CD4-positive, alpha-beta T cell treated with Interleukin-15 for 4 hours (primary cell): ENCODE results near the gene CDH16.
A peak's percentile ranks its signal among the peaks of the same experiment; 100 is the strongest.
"Not testable (repeated sequence)": the region's sequence is repeated elsewhere in the genome, so short reads cannot be mapped to it uniquely, and the experiment has no call there.

Experiments
- DNase-seq: peaks from one replicate; pipeline ENCODE4 v3.0.0-alpha.2; 2020; ENCODE audit warnings: low spot score

CDH16 gene

DNA sequence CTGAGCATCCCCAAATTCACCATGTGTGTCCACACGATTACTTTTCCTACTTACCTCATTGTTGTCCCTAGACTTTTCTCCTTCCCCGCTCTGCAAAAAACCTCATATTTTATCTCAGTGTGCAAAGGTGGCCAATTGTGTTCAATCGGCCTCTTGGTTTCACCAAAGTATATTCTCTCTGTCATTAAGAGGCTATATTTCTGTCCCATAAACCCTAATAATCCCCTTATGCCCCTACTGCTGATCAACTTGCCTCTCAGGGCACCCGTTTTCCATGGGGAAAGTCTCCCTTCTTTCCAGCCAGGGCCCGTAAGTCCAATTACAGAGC is 28.3 kb upstream of the CDH16 start:
- DNase-seq, result no peak

DNA sequence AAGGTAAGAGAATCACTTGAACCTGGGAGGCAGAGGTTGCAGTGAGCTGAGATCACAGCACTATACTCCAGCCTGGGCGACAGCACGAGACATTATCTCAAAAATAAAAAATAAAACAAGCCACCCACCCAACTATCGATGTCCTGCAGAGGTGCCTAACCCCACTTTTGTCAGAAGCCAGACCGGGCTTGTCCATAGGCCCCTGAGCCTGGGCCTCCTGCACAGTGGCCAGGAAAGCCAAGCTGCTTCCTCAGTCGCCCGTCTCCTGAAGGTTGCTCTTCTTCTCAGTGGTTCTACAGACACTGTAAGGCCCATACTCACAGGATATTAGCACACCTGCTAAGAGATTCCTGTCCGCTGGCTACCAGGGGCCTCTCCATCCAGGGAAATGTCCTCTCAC is 27.9 kb upstream of the CDH16 start:
- no peak for DNase-seq

DNA sequence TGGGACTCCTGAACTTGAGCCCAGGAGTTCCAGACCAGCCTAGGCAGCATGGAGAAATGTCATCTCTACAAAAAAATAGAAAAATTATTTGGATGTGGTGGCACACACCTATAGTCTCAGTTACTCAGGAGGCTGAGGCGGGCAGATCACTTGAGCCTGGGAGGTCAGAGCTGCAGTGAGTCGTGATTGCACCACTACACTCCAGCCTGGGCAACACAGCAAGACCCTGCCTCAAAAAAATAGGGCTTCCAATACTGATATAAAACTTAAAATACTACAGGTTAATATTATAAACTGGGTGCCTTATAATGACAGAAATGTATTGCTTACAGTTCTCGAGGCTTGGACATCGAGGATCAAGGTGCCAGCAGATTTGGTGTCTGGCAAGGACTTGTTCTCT is 27.3 kb upstream of the CDH16 start:
- DNase-seq, result no peak

DNA sequence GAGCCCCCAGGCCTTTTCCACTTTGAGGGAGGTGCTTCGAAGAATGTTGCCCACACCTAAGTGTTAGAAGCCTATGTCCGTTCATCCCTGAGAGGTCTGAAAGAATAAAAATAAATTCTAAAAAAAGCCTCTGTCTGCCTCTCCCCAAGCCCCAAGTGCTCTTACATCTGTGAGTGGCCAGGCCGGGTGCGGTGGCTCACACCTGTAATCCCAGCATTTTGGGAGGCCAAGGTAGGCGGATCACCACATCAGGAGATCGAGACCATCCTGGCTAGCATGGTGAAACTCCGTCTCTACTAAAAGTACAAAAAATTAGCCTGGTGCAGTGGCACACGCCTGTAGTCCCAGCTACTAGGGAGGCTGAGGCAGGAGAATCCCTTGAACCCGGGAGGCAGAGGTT is 26.3 kb upstream of the CDH16 start:
- not testable (repeated sequence) for DNase-seq

DNA sequence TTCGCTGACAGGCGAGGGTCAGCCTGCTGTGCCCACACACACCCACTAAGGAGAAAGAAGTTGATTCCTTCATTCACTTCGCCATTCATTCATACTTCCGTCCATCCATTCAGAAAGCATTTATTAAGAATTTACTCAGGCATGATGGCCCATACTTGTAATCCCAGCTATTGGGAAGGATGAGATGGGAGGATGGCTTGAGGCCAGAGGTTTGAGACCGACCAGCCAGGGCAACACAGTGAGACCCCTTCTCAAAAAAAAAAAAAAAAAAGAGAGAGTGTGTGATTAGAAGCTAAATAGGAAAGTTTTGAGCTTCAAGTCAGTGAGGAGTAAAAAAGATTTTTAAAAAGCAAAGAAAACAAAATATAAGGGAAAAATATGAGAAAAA is 25.4 kb upstream of the CDH16 start:
- DNase-seq, result no peak

DNA sequence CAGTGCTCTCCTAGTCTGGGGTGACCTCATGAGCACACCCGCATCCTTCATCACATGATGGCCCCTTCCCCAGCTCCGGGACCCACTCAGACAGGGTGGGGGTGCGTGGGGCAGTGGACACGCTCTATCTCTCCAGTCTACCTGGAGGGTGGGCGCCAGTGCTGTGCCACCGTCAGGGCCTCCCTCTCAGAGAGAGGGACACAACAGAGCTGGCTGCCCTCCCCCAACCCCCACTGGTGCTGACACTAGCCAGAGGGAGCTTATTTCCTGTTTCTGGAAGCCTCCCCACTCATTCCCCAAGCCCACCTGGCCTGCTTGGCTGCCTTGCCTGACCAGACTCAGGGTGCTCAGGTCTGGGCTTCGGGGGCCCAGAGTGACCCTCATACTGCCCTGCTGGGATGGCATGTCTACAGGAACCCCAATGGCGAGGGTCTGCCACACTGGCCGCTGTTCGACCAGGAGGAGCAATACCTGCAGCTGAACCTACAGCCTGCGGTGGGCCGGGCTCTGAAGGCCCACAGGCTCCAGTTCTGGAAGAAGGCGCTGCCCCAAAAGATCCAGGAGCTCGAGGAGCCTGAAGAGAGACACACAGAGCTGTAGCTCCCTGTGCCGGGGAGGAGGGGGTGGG is 24.9 kb upstream of the CDH16 start:
- DNase-seq, result no peak

DNA sequence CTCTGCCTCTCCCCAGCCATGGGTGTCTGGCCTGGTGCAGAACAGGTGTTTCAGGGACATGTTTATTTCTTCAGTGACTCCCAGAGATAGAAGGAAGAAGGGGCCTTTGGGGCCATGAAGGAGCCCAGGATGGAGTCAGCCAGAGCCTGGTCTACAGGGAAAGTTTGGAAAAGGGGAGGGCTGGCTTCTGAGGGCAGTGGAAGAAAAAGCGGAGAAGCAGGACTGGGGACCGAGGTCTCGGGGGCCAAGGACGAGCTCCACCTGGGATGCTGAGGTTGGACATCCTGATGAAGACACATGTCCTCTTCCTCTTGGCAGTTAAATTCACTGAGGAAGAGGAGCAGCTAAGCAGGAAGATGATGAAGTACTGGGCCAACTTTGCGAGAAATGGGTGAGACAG is 24.3 kb upstream of the CDH16 start:
- no peak for DNase-seq

DNA sequence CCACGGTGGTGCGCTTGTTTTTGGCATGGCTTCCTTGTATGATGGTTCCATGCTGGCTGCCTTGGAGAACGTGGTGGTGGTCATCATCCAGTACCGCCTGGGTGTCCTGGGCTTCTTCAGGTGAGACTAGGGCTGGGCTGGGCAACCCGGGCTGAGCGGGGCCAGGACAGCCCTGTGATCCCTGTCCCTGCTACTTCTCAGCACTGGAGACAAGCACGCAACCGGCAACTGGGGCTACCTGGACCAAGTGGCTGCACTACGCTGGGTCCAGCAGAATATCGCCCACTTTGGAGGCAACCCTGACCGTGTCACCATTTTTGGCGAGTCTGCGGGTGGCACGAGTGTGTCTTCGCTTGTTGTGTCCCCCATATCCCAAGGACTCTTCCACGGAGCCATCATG is 21.6 kb upstream of the CDH16 start:
- DNase-seq, result no peak

DNA sequence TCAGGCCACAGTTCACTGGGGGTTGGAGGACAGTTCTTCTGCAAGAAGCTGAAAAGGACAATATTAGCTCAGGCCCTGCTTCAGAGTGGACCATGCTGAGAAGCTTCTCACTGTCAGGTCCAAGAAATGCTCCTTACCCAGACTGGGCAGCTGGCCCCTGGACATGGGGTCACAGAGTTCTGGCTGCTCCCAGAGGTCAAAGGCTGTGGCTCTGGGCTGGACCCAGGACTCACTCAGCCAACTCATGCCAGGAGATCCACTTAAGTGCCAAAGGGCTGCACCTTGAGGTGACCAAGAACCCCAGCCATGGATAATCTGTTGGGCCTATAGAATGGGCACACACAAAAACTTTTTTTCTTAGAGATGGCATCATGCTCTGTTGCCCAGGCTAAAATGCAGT is 20.7 kb upstream of the CDH16 start:
- DNase-seq, result no peak

DNA sequence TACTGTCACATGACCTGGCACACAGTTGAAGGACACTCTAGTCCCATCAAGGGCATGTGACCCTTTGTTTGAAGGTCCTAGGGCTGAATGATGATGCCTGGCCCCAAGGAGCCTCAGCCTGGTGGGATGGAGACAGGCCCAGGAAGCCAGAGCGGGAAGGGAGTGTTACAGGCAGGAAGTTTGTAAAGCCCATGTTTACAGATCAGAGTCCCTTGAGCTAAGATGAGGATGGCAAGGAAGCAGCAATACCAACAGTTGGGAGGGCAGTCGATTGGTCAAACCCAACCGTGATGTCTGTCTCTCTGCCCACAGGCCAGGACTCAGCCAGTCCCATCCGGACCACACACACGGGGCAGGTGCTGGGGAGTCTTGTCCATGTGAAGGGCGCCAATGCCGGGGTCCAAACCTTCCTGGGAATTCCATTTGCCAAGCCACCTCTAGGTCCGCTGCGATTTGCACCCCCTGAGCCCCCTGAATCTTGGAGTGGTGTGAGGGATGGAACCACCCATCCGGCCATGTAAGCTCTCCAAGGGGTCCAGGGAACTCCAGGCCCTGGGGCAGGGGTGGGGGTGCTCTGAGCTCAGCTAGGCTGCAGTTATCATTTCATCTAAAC is 19.1 kb upstream of the CDH16 start:
- no peak for DNase-seq

DNA sequence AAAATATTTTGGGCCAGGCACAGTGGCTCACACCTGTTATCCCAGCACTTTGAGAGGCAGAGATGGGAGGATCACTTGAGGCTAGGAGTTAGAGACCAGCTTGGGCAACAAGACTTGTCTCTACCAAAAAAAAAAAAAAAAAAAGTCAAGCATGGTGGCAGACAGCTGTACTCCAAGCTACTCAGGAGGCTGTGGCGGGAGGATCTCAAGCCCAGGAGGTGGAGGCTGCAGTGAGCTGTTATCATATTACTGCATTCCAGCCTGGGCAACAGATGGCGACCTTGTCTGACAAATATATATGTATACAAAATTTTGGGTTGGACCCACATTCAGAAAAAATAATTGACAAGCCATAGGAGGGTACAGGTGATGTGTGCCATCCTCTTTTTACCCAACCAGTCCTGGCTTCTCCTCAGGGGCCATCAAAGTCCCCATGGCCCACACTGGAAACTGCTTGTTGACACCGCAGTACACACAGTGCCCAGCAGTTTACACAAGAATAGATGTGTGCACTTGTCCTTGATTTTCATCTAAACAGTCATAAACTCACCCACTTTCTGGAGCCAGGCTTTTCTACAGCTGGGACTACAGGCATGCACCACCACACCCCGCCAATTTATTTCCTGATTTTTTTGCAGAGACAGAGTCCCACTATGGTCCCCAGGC is 18.3 kb upstream of the CDH16 start:
- no peak for DNase-seq

DNA sequence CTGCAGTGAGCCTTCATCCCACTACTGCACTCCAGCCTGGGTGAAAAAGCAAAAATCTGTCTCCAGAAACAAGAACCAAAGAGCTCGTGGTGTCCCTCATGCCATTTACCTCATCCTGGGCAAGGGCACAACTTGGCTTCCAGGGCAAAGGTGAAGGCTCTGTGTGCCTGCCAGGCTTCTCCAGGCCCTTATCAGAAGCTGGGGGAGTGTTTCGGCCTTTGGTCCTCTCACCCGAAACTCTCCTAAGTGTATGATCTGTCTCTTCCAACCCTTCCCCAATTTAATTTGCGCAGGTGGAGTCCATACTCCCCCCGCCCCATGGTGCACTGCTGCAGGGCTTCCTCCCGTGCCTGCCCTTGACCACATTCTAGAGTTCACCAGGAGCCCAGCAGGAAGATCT is 17.8 kb upstream of the CDH16 start:
- no peak for DNase-seq

DNA sequence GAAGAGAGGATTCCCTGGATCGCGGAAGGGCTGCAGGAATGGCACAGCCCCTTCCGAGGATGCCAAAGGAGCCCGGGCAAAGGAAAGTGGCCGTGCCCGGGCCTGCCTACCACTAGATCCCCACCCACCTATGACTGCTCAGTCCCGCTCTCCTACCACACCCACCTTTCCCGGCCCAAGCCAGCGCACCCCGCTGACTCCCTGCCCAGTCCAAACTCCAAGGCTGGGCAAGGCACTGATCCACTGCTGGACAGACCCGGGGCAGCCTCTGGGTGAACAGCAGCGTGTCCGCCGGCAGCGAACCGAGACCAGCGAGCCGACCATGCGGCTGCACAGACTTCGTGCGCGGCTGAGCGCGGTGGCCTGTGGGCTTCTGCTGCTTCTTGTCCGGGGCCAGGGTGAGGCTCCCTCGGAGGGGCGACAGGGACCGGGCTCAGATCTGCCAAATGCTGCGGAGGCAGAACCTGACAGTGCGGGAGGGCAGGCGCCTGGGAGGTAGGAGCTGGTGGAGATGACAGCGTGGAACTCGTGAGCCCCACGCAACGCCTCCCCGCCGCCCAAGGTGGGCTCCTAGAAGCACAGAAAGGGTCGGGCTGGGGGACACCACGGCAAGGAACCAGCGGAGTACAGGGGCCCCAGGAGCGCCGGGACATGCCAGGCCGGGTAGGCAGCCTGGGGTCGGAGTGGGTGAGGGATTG is 16.8 kb upstream of the CDH16 start, which contains the start of gene CES2:
TSS of gene CES2 (plus strand) at position 203 of the 698 bp plus-strand sequence. CDS start at position 323, 120 bp downstream.
- DNase-seq, result no peak

DNA sequence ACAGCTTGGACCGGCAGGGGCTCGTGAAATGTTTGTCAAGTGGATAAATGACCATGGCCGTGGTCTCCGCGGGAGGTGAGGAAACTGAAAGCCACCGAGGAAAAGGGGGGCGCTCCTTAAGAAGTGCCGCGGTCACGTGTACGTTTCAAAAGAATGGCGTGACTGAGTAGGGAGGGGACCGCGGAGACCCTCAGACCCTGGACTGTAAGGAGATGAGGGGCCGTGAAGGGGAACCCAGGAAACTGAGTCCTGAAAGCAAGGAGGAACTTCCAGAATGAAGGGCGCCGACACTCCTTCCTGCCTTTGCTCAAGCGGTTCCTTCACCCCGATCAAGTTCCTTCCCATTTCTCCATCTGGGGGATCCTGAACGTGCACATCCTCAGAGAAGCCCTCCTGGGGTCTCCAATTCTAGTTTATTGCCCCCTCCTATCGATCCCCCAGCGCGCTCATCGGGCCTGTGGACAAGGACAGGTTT is 16.2 kb upstream of the CDH16 start:
- not testable (repeated sequence) for DNase-seq

DNA sequence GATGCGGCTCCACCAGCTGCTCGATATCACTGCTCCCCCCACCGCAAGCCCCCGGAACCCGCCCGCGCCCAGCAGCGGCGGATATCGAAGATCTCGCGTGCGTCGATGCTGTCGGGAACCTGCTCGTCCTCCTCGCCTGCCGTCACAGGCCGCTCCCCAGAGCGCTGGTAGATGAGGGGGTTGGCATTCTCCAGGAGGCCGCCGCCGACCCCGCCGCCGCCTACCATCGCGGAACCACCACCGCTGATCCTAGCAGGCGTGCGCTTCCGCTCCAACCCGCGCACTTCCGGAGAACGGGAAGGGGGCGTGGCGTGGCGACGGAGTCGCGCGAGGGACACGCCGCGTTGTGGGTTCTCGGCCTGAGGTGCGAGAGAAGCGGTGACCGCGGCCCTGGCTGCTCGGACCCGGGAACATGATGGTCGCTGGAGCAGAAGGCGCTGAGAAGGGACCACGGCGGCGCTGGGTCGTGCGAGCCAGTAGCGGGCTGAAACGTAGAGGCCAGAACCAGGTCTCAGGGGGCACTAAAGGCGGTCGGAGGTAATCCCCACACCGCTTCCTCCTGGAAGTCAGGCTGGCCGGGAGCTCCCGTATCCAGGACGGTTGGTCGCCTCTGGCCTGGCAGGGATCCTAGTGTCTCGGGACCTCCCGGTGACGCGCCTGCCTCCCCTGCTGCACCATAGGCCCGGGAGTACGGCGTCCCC is 15.6 kb upstream of the CDH16 start, which contains the start of gene CIAO2B:
TSS of gene CIAO2B (minus strand) at position 265 of the 701 bp plus-strand sequence. CDS start at position 227, 38 bp downstream.
- DNase-seq, result peak; percentile 86

DNA sequence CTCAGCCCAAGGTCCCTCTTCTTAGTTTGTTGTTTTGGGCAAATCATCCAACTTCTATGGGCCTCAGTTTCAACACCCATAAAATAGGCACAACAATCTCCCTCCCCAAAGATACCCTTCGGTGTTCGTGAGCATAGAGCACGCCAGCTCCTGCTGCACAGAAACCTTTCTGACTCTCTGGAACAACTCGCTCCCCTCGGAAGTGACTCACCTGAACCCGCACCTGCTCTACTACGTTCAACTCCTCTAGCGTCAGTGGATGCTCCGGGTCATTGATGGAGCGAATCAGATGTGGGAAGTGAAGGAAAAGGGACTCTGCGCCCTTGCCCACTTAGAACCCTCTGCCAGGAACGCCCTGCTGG is 15.1 kb upstream of the CDH16 start:
- peak; percentile 51 for DNase-seq

DNA sequence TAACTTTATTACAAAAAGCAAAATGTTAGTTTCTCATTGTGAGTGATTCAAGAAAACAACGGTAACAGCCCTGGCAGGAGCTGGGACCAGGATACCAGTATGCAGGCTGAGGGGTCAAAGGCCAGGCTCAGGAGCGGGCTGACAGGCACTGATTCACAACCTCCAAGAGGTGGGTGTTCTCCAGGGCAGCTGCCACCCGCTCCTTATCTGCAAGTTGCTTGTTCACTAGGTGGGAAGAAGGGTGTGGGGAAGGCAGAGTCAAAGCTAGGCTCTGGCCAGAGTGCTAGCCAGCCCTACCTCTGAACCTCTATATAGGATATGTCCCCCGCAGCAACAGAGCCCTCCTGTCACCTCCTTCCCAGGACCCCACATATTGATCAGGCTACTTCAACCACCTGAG is 13.4 kb upstream of the CDH16 start:
- no peak for DNase-seq

DNA sequence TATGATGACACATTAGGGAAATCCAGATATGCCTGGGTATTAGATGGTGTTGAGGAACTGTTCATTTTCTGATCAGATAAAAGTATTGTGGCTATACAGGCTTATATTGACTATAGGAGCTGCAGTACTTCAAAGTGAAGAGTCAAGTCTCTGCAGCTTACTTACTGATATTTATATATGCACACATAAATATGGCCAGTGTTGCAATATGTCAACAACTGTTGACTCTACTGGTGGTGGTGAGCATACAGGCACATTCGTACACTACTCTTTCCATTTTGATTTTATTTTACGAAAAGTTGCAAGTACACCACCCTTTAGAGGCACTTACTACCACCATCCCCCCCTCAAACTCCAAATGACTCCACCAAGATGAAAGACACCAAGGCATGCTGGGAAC is 13.0 kb upstream of the CDH16 start:
- DNase-seq, result no peak

DNA sequence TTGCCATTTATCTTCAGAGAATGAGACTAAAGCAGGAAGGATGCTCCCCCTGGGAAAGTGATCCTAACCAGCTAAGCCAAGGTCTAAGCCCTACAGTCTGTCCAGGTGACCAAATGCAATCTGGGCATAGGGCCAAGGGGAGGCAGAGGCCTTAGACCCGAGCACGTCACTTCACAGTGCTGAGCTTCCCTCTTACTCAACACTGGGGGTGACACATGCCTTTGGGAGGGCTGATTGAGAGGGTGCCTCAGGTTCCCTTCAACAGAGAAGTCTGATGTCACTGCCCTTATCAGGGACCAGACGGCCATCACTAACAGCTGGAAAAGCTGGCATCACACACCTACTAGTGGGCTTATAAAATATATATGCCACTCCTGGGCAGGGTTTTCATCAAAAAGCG is 11.5 kb upstream of the CDH16 start:
- DNase-seq, result no peak

DNA sequence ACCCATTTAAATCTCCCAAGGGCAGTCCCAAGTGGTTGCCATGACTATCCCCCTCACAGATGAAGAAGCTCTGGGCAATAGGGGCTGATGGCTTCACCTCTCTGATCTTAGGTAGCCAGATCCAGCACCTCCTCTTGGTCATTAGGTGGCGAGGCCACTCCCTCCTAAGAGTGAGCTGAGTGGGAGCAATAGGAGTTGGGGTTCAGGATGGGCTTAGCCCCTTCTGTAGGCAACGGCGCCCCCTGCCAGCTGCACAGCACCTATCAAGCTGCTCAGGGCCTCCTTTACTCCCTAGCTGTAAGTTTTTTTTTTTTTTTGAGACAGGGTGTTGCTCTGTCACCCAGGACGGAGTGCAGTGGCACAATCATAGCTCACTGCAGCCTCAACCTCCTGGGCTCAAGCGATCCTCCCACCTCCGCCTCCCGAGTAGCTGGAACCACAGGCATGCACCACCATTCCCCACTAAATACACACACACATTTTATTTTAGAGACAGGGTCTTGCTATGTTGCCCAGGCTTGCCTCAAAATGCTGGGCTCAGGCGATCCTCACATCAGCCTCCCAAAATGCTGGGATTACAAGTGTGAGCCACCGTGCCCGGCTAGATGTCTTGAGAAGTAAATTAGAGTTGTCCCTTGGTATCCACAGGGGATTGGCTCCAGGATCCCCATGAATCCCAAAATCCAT is 10.2 kb upstream of the CDH16 start:
- peak; percentile 19 for DNase-seq

DNA sequence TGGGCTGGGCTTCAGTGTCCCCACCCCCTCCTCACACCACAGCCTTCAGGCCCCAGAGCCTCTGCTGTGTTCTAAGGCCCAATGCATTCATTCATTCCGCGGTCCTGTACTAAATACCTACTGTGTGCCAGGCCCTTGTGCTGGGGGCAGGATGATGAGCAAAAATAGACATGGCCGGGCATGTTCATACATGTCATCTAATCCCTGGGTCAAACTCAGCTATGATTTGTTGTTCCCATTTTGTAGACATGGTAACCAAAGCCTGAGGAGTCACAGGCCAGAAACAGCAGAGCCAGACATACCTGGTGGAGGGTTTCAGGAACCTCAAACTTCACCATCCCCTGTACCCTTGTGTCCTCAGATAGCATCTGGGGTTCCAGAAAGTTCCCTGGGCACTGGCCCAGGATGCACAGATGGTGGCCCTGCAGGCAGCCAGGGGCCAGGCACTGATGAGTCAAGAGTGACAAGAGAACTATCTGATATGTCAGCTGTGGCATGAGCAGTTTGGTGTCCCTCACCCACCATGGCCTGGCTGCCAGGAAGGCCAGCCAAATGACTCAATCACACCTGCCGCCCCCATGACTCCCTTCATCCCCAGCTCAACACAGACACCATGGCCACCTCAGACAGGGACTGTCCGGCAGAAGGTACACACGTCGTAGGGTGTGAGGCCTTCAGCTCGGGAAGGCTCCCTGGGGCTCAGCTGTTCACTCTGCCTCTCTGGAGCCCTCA is 9.4 kb upstream of the CDH16 start:
- no peak for DNase-seq
